Epithelial cell of proximal tubule (primary cell): ENCODE data around the gene MPP3. TPM values are rescaled to one million over a fixed set of nuclear protein-coding genes. Genes with fewer than 3 reads are reported as not detected.

Experiments used
- DNase-seq: peaks from one replicate; pipeline ENCODE4 v3.0.0-alpha.2; 2011; ENCODE audit warnings: low read depth
- H3K4me3 ChIP-seq: 2 replicates; pipeline ENCODE4 v1.5.1; 2011; ENCODE audit warnings: low read depth, mild to moderate bottlenecking, low read length
- total RNA-seq: library from RNA; depleted of rRNA; stranded (reverse); fragments of >200 nt; gene quantifications from 2 replicates; pipeline ENCODE4 v1.2.3, GENCODE V29; 2015
- TF ChIP-seq, protein P1 (sequence below): conservative IDR thresholded peaks from 2 replicates; pipeline ENCODE4 v1.5.1; 2012; ENCODE audit warnings: low read depth, mild to moderate bottlenecking, low read length

MPP3 gene
- total RNA-seq, 1 donor from 2014 or later = 10.8 TPM

DNA sequence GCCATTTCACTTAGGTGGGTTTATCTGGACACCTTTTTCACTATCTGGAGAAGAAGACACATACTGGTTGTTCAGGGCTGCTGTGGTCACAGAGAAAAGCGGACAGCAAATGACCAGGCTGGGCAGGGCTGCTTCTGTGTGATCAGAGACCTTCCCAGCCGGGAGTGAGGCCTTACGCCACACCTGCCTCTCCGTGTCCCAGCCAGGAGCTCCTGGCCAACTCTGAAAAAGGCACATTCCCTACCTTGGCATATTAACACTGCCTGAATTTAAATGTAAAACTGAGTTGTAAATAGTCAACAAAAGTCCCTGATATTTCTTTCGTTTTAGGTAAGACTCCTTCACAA, 65.3 kb downstream of the MPP3 start:
- TF ChIP-seq, protein P1, sequence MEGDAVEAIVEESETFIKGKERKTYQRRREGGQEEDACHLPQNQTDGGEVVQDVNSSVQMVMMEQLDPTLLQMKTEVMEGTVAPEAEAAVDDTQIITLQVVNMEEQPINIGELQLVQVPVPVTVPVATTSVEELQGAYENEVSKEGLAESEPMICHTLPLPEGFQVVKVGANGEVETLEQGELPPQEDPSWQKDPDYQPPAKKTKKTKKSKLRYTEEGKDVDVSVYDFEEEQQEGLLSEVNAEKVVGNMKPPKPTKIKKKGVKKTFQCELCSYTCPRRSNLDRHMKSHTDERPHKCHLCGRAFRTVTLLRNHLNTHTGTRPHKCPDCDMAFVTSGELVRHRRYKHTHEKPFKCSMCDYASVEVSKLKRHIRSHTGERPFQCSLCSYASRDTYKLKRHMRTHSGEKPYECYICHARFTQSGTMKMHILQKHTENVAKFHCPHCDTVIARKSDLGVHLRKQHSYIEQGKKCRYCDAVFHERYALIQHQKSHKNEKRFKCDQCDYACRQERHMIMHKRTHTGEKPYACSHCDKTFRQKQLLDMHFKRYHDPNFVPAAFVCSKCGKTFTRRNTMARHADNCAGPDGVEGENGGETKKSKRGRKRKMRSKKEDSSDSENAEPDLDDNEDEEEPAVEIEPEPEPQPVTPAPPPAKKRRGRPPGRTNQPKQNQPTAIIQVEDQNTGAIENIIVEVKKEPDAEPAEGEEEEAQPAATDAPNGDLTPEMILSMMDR = no peak
- DNase-seq = no peak
- no peak overlapping the region for H3K4me3 ChIP-seq

DNA sequence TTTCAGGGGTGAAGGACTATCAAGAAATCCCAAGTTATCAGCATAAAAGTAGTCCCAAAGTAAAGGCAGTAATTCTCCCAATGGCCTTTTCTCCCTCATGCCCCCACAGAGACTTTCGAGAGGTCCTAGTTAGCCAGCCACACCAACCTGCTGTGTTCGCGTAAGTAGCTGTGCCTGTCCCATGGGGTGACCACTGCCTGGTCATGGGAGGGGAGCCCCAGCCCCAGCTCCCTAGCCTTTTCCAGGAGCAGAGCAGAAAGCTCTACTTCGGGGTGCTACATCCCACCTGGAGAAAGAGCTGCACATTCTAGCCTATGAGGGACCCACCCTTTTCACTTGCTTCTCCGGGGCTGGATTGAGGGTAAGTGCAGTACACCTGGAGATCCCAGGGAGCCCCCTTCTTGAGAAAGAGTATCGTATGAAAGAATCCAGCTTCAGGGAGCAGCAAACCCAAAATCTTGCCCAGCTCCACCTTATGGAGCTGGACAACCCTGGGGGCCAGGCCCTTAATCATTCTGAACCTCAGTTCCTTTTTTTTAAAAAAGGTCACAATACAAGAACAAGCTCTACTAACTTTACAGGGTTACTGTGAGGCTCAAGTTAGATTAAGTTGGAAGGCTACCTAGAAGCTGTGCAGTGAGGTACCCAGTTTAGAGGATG, 65.8 kb downstream of the MPP3 start:
- no peak overlapping the region for H3K4me3 ChIP-seq
- DNase-seq = no peak
- TF ChIP-seq, protein P1 = no peak

DNA sequence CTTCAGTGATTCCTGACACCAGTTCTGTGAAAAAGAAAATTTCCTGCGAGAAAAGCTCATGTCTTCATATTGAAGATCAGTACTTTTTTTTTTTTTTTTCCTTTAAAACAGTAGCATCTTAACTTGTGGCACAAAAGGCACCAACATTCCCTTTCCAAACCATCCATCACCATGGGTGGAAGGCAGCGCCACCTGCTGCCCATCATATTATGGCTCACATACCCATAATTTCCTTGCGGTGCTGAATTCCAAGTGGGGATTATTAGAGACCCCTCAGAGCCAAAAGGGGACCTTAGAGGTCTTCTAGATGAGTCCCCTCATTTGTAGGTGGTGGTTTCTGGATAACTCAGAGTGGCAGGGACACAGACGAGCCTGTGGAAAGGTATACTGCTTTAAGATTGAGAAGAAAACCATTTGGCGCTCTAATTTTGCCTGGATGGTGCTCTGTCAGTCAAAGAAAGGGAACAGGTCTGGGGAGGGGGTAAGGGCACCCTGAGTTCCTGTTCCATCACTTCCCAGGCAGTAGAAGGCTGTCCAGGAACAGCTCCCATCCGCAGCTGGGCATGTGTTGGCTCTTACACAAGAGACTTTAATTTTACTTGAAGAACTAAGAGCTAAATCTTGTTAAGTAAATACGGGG, 66.4 kb downstream of the MPP3 start:
- TF ChIP-seq, protein P1 = peak; percentile 84
- DNase-seq = no peak
- no peak overlapping the region for H3K4me3 ChIP-seq

DNA sequence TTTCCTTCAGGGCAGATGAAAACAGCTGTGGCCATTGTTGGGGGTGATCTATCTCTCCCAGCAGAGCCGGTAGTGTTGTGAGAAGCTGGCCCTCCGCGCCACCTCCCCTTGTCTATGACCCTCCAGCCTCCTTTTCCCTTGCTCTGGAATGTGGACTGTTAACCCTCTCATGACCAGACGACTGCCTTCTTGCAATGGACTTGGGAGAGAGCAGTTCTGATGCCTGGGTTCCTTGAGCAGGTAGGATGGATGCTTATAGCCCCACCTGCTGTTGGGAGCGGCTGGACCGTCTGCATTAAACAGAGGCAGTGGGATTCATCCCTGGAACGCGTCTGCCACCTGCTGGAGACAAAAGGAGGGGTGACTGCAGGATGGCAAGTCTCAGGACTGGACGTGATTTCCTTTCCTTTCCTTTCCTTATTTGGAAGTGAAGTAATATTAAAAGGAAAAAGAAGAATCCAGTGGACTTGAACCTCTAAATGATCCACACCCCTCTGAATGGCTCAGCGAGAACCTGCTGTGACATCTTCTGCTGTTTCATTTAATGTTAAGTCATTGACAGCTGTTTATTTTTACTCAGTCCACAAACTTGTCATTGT, 72.6 kb downstream of the MPP3 start:
- peak; percentile 36 for DNase-seq
- TF ChIP-seq, protein P1 = peak; percentile 100
- no peak overlapping the region for H3K4me3 ChIP-seq

DNA sequence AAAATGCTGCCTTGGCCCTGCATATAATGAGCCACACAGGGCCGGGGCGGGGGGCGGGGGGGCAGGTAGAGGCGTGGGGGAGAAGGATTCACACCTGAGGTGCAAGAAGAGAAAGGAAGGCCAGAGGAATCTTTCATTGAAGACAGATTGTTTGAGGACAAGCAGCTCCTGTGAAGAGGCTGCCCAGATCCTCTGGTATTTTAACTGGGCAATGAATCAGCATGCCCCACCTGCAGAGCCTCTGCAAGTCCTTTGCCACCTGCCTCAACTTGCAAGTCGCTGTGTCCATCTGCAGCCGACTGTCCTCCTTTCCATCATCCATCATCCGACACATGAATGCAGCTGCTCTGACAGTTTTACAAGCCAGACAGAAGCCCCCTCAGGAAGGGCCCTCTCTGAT, 73.1 kb downstream of the MPP3 start:
- no peak overlapping the region for H3K4me3 ChIP-seq
- DNase-seq = no peak
- TF ChIP-seq, protein P1 = no peak

DNA sequence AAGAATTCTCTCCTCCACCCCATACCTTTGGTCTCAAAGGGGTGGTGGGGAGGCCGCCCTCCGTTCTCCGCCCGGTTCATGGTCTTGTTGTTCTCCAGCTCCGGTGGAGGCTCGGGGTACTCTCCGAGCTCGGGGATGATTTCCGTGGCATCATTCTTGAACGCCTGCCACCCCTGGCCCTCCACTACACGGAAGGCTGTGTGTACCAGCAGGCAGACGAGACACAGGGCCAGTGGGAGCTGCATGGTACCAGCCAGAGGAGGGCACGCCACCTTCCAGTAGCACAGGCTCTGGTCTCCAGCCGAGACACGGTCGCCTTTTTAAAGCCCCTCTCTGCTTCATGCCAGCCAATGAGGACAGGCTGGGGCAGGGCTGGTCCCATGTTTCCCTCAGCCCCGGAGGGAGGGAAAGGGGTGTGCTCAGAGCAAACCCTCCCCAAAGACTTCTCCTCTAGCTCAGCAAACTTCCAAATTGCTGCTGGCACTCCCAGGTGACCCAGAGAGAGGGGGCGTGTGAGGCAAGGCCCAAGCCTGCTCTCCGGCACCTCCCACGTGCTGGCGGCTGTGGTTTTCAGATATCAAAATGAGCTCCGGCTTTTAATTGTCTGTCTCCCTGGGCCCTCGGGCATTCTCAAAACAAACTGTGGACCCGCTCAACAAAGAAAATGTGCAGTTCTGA, 74.3 kb downstream of the MPP3 start, which contains the start of gene SOST:
Gene SOST, minus strand, starts transcription at position 295 of the 678 bp plus-strand sequence. Its CDS starts 50 bp downstream, at position 245.
- H3K4me3 ChIP-seq = no peak within 1 kb of the TSS
- DNase-seq = no peak
- TF ChIP-seq, protein P1 = no peak
